ENCODE data around the gene SLC3A2. TPM values are rescaled to one million over a fixed set of nuclear protein-coding genes. Genes with fewer than 3 reads are reported as not detected.
A peak's percentile ranks its signal among the peaks of the same experiment; 100 is the strongest.
"Not testable (repeated sequence)": the region's sequence is repeated elsewhere in the genome, so short reads cannot be mapped to it uniquely, and the experiment has no call there.

The SLC3A2 gene
- total and polyA plus RNA-seq, 8 donors = 131 to 228 (median 180) TPM

- DNase-seq (peak in 3 of 4 donors; percentile 89 to 94 (median 93)), ATAC-seq (peak; percentile 73)
- H3K4me1 ChIP-seq = peaks cover 10 to 33% of the 10 kb centered on the region in 2 donors
- H3K27me3 ChIP-seq = no peaks in the 10 kb centered on the region
- peak overlapping the region; percentile 68 to 98 for H3K4me3 ChIP-seq
- H3K9me3 ChIP-seq = no peaks in the 10 kb centered on the region
- TF ChIP-seq, protein P1, sequence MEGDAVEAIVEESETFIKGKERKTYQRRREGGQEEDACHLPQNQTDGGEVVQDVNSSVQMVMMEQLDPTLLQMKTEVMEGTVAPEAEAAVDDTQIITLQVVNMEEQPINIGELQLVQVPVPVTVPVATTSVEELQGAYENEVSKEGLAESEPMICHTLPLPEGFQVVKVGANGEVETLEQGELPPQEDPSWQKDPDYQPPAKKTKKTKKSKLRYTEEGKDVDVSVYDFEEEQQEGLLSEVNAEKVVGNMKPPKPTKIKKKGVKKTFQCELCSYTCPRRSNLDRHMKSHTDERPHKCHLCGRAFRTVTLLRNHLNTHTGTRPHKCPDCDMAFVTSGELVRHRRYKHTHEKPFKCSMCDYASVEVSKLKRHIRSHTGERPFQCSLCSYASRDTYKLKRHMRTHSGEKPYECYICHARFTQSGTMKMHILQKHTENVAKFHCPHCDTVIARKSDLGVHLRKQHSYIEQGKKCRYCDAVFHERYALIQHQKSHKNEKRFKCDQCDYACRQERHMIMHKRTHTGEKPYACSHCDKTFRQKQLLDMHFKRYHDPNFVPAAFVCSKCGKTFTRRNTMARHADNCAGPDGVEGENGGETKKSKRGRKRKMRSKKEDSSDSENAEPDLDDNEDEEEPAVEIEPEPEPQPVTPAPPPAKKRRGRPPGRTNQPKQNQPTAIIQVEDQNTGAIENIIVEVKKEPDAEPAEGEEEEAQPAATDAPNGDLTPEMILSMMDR (IDR thresholded peaks at IDR 0.05) = no peak
- no peaks in the 10 kb centered on the region for H3K36me3 ChIP-seq
- intact Hi-C loops (cut with DNase I) = no loop called here
- peak overlapping the region; percentile 98 to 99 for H3K27ac ChIP-seq
Measured at GRCh38 chr11:62841361-62842170, 39.1 kb upstream of the SLC3A2 start.

- TF ChIP-seq, protein P1 (IDR thresholded peaks at IDR 0.05) = no peak
- ATAC-seq (peak; percentile 0), DNase-seq (peak in 2 of 4 donors; percentile 46 to 86)
- intact Hi-C loops (cut with DNase I) = no loop called here
- Histone ChIP-seq H3K27me3 (no peaks in the 10 kb centered on the region), H3K9me3 (no peaks in the 10 kb centered on the region), H3K27ac (peak overlapping the region; percentile 98 to 99), H3K4me3 (peak overlapping the region; percentile 32 to 98), H3K36me3 (no peaks in the 10 kb centered on the region), H3K4me1 (peaks cover 10 to 29% of the 10 kb centered on the region in 2 donors)
Measured at GRCh38 chr11:62842171-62842741, 38.4 kb upstream of the SLC3A2 start.

DNA sequence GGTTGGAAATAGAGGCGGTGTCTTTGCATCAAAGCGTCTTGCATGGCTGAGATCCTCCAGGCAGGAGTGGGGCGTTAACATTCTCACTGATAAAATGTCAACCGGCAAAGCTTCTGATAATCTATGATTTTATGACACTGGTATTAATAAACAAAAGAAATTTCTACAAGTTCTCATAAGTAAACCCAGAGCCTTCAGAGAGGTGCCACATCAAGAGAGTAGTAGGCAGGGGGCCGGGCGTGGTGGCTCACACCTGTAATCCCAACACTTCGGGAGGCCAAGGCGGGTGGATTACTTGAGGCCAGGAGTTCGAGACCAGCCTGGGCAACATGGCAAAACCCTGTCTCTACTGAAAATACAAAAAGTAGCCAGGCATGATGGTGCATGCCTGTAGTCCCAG, 37.8 kb upstream of the SLC3A2 start:
- H3K9me3 ChIP-seq; H3K36me3 ChIP-seq; ATAC-seq; intact Hi-C loops (cut with DNase I); DNase-seq; H3K27me3 ChIP-seq: not testable (repeated sequence)
- Histone ChIP-seq H3K4me1 (peaks cover 10 to 23% of the 10 kb centered on the region in 2 donors), H3K27ac (peak overlapping the region; percentile 98 to 99), H3K4me3 (peak overlapping the region in 1 of 2 donors; percentile 98)

- DNase-seq (no peak), ATAC-seq (no peak)
- intact Hi-C loops (cut with DNase I) = no loop called here
- H3K4me1 ChIP-seq = peaks cover 9 to 17% of the 10 kb centered on the region in 2 donors
- TF ChIP-seq, protein P1 (IDR thresholded peaks at IDR 0.05) = no peak
- H3K27ac ChIP-seq = no peak overlapping the region
- H3K36me3 ChIP-seq = no peaks in the 10 kb centered on the region
- H3K9me3 ChIP-seq = no peaks in the 10 kb centered on the region
- no peak overlapping the region for H3K4me3 ChIP-seq
- no peaks in the 10 kb centered on the region for H3K27me3 ChIP-seq
Measured at GRCh38 chr11:62843466-62843865, 37.2 kb upstream of the SLC3A2 start.

DNA sequence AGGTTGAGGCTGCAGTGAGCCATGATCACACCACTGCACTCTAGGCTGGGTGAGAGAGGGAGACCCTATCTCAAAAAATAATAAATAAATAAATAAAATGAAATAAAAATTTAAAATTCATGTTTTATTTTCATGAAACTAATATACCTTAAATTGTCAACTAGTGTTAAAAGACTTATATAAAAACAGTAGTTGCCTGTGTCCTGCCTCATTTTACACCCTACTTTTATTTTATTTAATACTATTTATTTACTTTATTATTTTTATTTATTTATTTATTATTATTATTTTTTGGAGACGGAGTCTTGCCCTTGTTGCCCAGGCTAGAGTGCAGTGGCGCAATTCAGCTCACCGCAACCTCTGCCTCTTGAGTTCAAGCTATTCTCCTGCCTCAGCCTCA, 36.5 kb upstream of the SLC3A2 start:
- TF ChIP-seq, protein P1 (IDR thresholded peaks at IDR 0.05) = no peak
- H3K9me3 ChIP-seq = no peaks in the 10 kb centered on the region
- H3K4me3 ChIP-seq = no peak overlapping the region
- no peak overlapping the region for H3K27ac ChIP-seq
- H3K27me3 ChIP-seq = no peaks in the 10 kb centered on the region
- intact Hi-C loops (cut with DNase I) = no loop called here
- ATAC-seq (no peak), DNase-seq (no peak)
- peaks cover 5 to 10% of the 10 kb centered on the region in 2 donors for H3K4me1 ChIP-seq
- no peaks in the 10 kb centered on the region for H3K36me3 ChIP-seq

Data from left lung (tissue), 10 donors.